Right ventricle myocardium superior (tissue), 1 donor: ENCODE measurements around the gene GPC5. TPM values are rescaled to one million over a fixed set of nuclear protein-coding genes. Genes with fewer than 3 reads are reported as not detected.
A peak's percentile ranks its signal among the peaks of the same experiment; 100 is the strongest.

ENCODE experiments used
- ATAC-seq: fragments of 200-7000 bp; cut with Tn5 transposase; one replicate; pipeline ENCODE4 v1.9.1; 2020; ENCODE audit warnings: mild to moderate bottlenecking; ENCODE audit not compliant: poor library complexity
- DNase-seq: peaks from one replicate; pipeline ENCODE4 v3.0.0-alpha.2; 2020
- intact Hi-C: fragments of 100-400 bp; cut with DNase I; formaldehyde crosslinking; loops from one replicate; pipeline ENCODE4 v1.11.2; 2022
- total RNA-seq: library from RNA; stranded (reverse); fragmentation: NEBNext Ultra II Directional; extraction: Animal tissue kit (Norgen Biotek cat#: 25700); gene quantifications from one replicate; pipeline ENCODE4 v1.2.1, GENCODE V29; 2021
- donor health status: DM: no; HTN: yes; CAD: no; lungs with severe emphysema.

Gene GPC5
- total RNA-seq, 1 donor from 2014 or later: 1.4 TPM

GRCh38 chr13:91362908-91363307 is 35.5 kb upstream of the GPC5 start:
- ATAC-seq (no peak), DNase-seq (no peak)
- intact Hi-C loops: no loop called here

DNA sequence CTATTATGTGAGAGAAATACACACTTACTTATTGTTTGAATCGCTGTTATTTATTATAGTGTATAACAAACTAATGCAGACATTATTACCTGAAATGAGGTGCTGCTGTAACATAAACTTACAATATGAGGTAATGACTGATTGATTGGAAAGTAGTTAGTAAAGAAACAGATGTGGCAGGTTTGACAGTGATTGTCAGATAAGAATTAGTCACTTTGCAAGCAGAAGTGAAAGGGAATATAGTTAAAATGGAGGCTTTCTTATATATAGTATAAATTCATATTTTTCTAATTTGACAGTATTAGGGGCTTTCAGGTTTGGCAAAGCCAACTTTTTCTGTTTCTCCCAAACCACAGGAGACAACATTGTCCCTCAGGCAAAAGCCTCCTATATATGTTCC is 30.3 kb upstream of the GPC5 start:
- no peak for ATAC-seq
- no peak for DNase-seq
- intact Hi-C loops: no loop called here

DNA sequence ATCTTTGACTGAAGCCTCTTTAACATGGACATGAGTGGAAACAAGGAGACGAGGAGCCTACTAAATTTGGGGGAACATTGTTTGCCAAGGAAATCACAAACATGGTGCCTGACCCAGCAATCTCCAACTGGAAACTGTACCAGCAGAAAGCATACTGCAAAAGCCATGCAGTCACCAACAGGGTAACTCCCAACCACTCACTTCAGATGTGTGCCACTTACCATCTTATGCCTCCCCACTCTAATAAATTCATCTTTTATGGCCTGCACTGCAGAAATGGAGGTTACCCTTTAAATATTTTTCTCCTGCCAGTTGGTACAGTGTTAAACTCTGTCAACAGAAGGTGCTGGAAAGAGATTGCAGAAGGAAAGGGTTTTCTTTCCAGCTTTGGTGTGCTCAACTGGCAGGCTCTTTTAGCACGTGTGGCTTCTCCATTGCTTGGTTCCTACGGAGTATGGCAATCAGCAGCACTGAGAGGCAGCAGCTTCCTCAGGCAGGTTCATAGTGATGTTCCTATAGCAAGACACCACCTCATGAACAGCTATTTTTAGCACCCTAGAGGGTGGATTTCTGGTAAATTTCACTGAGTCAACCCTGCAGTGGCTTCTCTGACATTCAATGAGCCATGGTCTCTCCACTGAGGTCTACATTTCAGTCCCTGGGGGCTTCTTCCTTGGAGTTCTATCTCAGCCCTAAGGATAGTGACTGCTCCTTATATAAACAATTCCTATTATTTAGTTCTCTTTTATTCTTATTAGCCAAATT is 29.6 kb upstream of the GPC5 start:
- ATAC-seq (no peak), DNase-seq (no peak)
- intact Hi-C loops: no loop called here

DNA sequence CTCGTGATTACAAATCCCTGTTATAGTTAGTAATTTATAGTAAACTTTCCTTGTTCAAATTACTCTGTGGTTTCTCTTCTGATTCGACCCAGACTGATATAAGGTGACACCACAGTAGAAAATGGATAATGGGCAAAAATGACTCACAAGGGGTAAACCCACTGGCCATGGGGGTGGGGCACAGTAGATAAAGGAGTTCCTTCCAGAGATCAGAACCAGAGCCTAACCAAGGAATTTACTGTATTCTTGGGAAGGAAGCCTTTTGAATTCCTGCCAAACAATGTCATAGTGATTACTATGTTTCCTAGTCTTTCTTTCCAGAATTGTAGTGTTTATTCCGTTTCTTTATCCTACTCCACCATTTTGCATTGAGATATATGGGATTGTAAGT is 29.0 kb upstream of the GPC5 start:
- ATAC-seq (no peak), DNase-seq (no peak)
- intact Hi-C loops: no loop called here

DNA sequence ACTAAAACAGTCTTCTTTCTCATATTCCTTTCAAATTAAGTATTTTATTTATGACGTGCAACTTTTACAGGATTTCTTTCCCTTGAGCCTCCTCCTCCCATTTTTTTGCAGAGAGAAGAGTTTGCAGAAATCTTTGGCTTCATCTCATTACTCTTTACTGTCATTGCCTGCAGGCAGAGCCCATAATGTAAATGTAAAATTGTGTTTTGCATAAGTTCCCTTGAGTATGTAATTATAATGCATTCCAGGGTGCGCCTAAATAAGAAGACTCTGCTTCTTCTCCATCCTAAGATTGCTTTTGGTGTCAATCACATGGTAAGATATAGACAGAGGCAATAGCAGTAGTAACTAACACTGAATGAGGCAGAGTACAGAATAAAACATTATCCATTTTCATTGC is 27.9 kb upstream of the GPC5 start:
- no peak for DNase-seq
- intact Hi-C loops: loop anchor here (10.0 kb wide), 1 partner anchor 354 kb away; no protein-coding TSS in a partner anchor
- no peak for ATAC-seq

DNA sequence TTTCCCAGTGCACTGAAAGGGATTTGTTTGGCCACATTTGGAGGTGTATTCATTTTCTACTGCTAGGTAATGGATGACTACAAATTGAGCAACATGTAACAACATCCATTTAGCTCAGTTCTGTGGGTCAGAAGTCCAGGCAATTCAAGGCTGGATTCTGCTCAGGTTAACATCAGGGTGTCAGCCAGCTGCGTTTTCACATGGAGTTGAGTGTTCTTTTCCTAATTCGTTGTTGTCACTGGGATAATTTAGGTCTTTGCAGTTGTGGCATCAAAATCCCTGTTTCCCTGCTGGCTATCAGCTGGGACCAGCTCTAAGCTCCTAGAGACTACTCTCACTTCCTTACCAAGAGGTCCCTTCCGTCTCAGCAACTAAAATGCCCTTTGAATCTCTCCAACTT is 25.5 kb upstream of the GPC5 start:
- no peak for DNase-seq
- intact Hi-C loops: loop anchor here (10.0 kb wide), 1 partner anchor 352 kb away; no protein-coding TSS in a partner anchor
- ATAC-seq: no peak

DNA sequence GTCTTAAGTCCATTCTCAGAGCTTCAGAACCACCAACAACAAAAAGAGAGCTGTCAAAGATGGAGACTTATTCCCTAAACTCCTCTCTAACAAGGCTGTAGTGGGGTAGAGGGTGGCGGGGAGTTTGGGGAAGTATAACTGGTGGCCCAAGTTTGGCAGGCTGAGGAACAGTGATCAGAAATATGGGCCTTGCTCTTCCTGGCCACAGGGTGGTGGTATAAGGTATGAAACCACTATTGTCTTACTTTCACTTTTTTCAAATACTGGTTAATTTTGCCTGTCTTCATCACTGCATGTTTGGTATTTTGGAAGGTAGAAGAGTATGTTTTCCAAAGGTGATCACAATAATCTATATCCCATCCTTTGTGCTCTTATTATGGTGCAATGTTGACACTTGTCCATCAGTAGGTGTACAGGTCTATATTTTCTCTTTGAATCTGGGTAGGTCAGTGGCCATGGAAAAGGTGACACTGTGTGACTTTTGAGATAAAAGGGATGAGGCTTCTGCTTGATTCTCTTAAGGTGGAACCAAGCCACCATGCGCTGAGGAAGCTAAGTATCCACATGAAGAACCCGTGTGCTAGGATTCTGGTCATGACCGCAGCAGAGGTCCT is 23.2 kb upstream of the GPC5 start:
- intact Hi-C loops: loop anchor here (10.0 kb wide), 1 partner anchor 350 kb away; no protein-coding TSS in a partner anchor
- peak; percentile 43 for ATAC-seq
- DNase-seq: no peak

DNA sequence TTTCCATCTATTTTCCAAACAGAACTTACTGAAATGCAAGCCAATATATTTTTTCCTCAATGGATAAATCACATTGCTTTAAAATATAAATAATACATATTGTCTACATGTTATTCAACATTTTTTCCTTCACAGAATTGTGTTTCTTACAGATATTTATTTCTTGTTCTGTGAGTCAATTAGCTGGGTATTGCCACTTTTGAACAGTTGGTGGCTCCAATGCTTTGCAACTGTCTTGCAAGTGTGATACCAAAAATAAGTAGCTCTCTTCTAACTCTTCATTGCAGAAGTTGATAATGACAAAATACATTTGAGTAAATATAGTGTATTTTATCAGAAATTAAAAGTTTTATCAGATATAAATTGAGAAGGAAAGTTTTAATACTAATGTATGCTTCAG is 17.1 kb upstream of the GPC5 start:
- intact Hi-C loops: loop anchor here (10.0 kb wide), 1 partner anchor 393 kb away; no protein-coding TSS in a partner anchor
- DNase-seq (no peak), ATAC-seq (no peak)

DNA sequence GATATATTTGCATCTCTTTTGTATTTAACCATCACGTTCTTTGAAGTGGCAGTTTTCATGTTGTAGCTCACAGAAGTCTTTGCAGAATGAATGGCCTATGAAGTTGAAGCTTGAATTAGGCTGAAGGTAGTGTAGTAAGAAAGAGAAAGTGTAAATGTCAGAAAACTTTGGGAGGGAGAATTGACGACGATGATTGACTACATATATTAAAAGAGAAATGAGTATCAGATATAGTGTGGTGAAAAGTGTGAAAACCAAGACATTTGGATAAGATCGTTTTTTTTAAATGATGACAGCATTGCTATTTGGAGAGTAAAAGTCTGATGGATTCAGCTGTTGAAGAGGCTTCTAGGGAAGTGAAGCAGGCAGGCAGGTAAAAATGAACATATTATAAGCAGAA is 14.6 kb upstream of the GPC5 start:
- ATAC-seq (no peak), DNase-seq (no peak)
- intact Hi-C loops: loop anchor here (10.0 kb wide), 1 partner anchor 391 kb away; no protein-coding TSS in a partner anchor

- ATAC-seq: no peak
- no peak for DNase-seq
- intact Hi-C loops: loop anchor here (10.0 kb wide), 1 partner anchor 390 kb away; no protein-coding TSS in a partner anchor
These were observed 13.5 kb upstream of the GPC5 start for GRCh38 chr13:91384896-91385295.

DNA sequence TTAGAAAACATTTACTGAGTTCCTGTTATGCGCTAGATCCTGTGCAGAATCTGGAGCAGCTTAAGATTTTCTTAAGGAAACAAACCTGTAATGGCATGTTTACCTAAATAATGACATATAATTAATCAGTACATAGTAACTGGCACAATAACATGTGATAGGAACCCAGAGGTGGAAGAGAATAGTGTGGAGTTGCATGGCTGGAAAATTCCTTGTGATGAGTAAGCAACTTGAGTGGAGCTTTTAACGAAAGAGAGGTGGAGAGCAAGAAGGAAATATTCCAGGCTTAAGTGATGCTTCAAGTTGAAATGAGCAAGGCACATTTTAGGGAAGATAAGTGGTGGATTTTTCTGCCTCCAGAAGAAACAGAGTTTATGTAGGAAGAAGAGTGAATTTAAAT is 9.2 kb upstream of the GPC5 start:
- intact Hi-C loops: loop anchor here (10.0 kb wide), 1 partner anchor 386 kb away; no protein-coding TSS in a partner anchor
- ATAC-seq (no peak), DNase-seq (no peak)

DNA sequence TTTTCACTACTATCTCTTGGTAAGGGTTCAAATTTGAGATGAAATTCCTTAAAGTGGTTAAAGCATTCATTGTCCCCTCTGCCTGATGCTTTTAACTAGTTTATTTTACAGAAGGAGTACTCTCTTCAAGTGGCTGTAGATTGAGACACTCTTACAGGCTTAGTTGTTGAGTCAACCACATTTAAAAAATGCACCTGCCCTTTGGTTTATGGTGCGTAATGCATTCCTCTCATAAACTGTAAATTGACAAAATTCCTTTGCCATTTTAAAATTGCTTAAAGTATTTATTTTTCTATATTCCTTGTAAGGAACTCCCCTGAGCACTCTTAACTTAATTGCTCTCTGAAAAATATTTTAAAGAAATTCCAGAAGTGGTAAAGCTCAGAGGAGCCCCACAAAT is 826 bp upstream of the GPC5 start:
- ATAC-seq (no peak), DNase-seq (no peak)
- intact Hi-C loops: no loop called here

DNA sequence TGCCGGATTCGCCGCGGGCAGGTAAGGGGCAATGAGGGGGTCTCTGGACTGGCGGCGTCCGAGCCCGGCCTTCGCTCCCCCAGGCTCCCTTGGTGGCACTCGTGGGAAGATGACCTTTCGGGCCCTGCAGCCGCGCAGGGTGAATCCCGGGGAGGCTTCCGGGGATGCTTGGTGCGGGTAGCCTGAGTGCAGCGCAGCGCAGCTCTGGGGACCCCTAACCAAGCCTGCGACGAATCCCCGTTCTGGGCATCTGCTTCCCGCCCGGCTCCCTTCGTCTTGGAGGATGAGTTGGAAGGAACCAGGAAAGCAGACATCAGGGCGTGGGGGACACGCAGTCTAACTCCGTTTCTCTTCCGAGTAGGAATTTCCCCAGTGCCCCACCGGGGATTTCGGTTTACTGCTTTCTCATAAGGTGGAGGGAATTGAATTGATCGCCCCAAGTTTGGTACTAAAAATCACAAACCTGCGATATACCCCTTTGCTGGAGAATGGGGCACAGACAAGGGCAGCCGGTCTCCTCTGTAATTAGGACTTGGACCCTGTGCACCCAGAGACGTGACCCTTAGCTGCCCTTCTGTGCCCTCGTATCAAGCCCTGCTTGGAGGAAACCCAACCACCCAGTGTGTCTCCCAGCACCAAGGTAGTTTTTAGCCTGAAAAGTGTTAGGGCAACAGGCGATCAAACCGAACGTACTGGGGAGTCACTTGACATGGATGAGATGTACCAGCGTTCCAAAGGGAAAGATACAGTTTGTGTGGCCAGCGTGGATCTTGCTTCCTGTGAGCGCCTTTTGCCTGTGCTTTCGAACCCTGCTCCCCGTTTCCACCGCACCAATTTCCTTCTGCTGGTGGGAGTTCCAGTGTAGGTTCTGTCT is 1.0 kb downstream of the GPC5 start:
- ATAC-seq (peak; percentile 28), DNase-seq (no peak)
- intact Hi-C loops: no loop called here

- DNase-seq (no peak), ATAC-seq (no peak)
- intact Hi-C loops: no loop called here
These were observed 1.6 kb downstream of the GPC5 start for GRCh38 chr13:91400063-91400399.

DNA sequence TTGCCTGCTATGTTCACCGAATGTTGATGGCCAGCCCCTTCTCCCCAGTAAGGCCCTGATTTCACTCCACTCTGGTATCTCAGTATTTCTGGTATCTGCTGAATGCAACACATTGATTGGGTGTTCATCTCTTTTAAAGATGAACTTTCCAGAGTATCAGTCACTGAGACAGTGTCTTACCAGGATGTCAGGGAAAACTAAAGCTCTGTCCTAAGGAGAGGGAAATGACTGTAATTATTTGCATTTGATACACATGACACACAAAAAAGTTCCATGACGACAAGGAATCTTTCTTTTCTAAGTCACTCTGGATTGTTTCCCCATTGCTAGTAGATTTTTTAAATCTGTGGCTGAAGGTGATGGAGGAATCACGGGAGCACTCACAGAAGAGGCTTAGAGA is 2.2 kb downstream of the GPC5 start:
- no peak for DNase-seq
- no peak for ATAC-seq
- intact Hi-C loops: no loop called here

DNA sequence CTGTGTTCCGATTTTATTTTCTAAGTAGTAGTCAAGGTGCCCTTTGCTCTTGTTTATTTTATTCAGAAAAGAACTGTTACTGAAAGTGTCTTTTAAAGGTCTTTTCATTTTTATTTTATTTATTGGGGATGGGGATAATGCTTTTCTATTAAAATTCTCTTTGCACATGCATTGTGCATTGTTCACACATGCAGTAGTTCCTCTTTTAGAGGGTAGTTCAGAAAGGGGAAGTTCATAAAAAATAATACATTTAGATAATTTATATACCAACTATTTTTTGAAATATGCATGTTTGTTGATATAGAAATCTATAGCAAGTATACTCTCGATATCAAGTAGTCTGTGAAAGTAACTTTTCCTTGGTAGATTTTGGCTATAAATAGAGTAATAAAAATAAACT is 3.5 kb downstream of the GPC5 start:
- ATAC-seq (no peak), DNase-seq (no peak)
- intact Hi-C loops: no loop called here

GRCh38 chr13:91405240-91405639 is 6.8 kb downstream of the GPC5 start:
- DNase-seq: no peak
- intact Hi-C loops: no loop called here
- no peak for ATAC-seq

- DNase-seq (no peak), ATAC-seq (no peak)
- intact Hi-C loops: no loop called here
These were observed 8.2 kb downstream of the GPC5 start for GRCh38 chr13:91406619-91407018.

- intact Hi-C loops: no loop called here
- no peak for DNase-seq
- no peak for ATAC-seq
These were observed 10.6 kb downstream of the GPC5 start for GRCh38 chr13:91408971-91409370.
